K562 (cell line): ENCODE results near the gene MVB12B. TPM values are rescaled to one million over a fixed set of nuclear protein-coding genes. Genes with fewer than 3 reads are reported as not detected.

Source experiments
- ATAC-seq: fragments of 200-7000 bp; cut with Tn5 transposase; 3 replicates; pipeline ENCODE4 v1.9.1; 2020; ENCODE audit warnings: moderate library complexity
- BruUV-seq: library from RNA; stranded (reverse); fragments of 400-500 nt; replicated peaks from 2 replicates; lab custom pipeline; 2021; lab: Mats Ljungman, UMichigan
- CTCF ChIA-PET: fragments of 300-600 bp; formaldehyde crosslinking; extraction: SDS; loops from one replicate; lab custom pipeline; 2021; ENCODE audit warnings: low intra/inter-chr PET ratio; lab: Yijun Ruan, JAX
- POLR2A ChIA-PET: fragments of 300-600, 350-650 bp; sonication (Branson Sonifier 250); formaldehyde crosslinking; extraction: SDS; loops from one replicate; lab custom pipeline; 2021; ENCODE audit warnings: antibody characterized with exemption, inconsistent platforms; lab: Yijun Ruan, JAX
- DNase-seq, 4 experiments: peaks; one replicate each; pipeline versions ENCODE4 v3.0.0 to v3.0.0-alpha.2; 2011 to 2018; ENCODE audit warnings: low spot score in 3 of 4, mixed read lengths in 3 of 4; ENCODE audit errors: extremely low read depth in 1 of 4
- FAIRE-seq: peaks from 2 replicates; lab custom pipeline; 2011; peaks lifted over from hg19 to GRCh38; lab: Jason Lieb, UNC
- H2AFZ ChIP-seq: 2 replicates; pipeline ENCODE4 v1.6.0; 2011; ENCODE audit warnings: low read depth, low read length, control low read depth, inconsistent platforms
- H3K27ac ChIP-seq: fragments of 200-600 bp; 3 replicates; pipeline ENCODE4 v1.8.0; 2011; ENCODE audit warnings: low read depth, mild to moderate bottlenecking, control low read depth, inconsistent platforms, low read length, moderate library complexity, mixed read lengths; ENCODE audit errors: extremely low read depth
- H3K27me3 ChIP-seq, 2 experiments: fragments of 300-600 bp in 1 of 2; 2 replicates in 1 of 2; 3 replicates in 1 of 2; pipeline versions ENCODE4 v1.6.0 to v1.8.0; 2011; ENCODE audit warnings: inconsistent platforms in 2 of 2, low read length in 2 of 2, mild to moderate bottlenecking in 1 of 2, mixed read lengths in 1 of 2, moderate library complexity in 1 of 2; ENCODE audit not compliant: control insufficient read depth in 2 of 2, insufficient read depth in 2 of 2
- H3K36me3 ChIP-seq: fragments of 300-600 bp; 3 replicates; pipeline ENCODE4 v1.8.0; 2011; ENCODE audit warnings: mild to moderate bottlenecking, low read length, inconsistent platforms; ENCODE audit not compliant: control insufficient read depth, insufficient read depth
- H3K4me1 ChIP-seq, 2 experiments: fragments of 200-600 bp in 1 of 2; replicated peaks in 1 of 2; 2 replicates in 1 of 2; 3 replicates in 1 of 2; pipeline versions ENCODE4 v1.5.1 to v1.8.0; 2011; ENCODE audit warnings: inconsistent platforms in 2 of 2, low read length in 2 of 2, mild to moderate bottlenecking in 1 of 2, mixed read lengths in 1 of 2, moderate library complexity in 1 of 2; ENCODE audit not compliant: control insufficient read depth in 2 of 2, insufficient read depth in 2 of 2
- H3K4me2 ChIP-seq: 2 replicates; pipeline ENCODE4 v1.6.1; 2011; ENCODE audit warnings: low read length, control low read depth, inconsistent platforms, mixed read lengths; ENCODE audit not compliant: insufficient read depth
- H3K4me3 ChIP-seq: fragments of 200-600 bp; sonication (generic), shearing (Covaris generic); 2 replicates; pipeline ENCODE4 v1.5.1; 2016; ENCODE audit warnings: control low read depth, inconsistent platforms
- H3K79me2 ChIP-seq: fragments of 200-600 bp; 3 replicates; pipeline ENCODE4 v1.8.0; 2011; ENCODE audit warnings: low read length, inconsistent platforms; ENCODE audit not compliant: control insufficient read depth, insufficient read depth
- H3K9ac ChIP-seq, 2 experiments: 2 replicates each; pipeline versions ENCODE4 v1.6.0 to v1.6.1; 2011; ENCODE audit warnings: low read depth in 2 of 2, low read length in 2 of 2, control low read depth in 1 of 2, inconsistent platforms in 1 of 2, mild to moderate bottlenecking in 1 of 2, mixed read lengths in 1 of 2; ENCODE audit not compliant: insufficient read depth in 1 of 2
- H3K9me1 ChIP-seq: one replicate; pipeline ENCODE4 v1.6.0; 2011; ENCODE audit warnings: inconsistent platforms, mild to moderate bottlenecking, low read length, moderate library complexity; ENCODE audit not compliant: control insufficient read depth, insufficient read depth
- H3K9me3 ChIP-seq: replicated peaks from 2 replicates; pipeline ENCODE4 v1.5.1; 2011; ENCODE audit warnings: low read depth, low read length, inconsistent platforms; ENCODE audit not compliant: control insufficient read depth, insufficient read depth
- H4K20me1 ChIP-seq: replicated peaks from 2 replicates; pipeline ENCODE4 v1.6.1; 2011; ENCODE audit warnings: low read length, inconsistent platforms, mixed read lengths; ENCODE audit not compliant: control insufficient read depth, insufficient read depth
- POLR2G ChIP-seq: fragments of 200-400 bp; formaldehyde crosslinking; IDR thresholded peaks from 2 replicates; pipeline ENCODE4 v1.6.1; 2017; ENCODE audit warnings: low read depth, mild to moderate bottlenecking, antibody characterized with exemption, low read length, moderate library complexity
- PURB ChIP-seq: sonication (generic); formaldehyde crosslinking; IDR thresholded peaks from 2 replicates; pipeline ENCODE4 v1.9.0; 2021; ENCODE audit warnings: low read depth, mild to moderate bottlenecking, missing genetic modification reagents
- SMARCC2 ChIP-seq: fragments of 450-650 bp; IDR thresholded peaks from 2 replicates; pipeline ENCODE4 v1.6.1; 2017; ENCODE audit warnings: antibody characterized with exemption, moderate library complexity, mild to moderate bottlenecking, low read depth
- SREBF1 ChIP-seq: fragments of 150-350 bp; IDR thresholded peaks from 2 replicates; pipeline ENCODE4 v1.6.1; 2014; ENCODE audit warnings: antibody characterized with exemption, low read depth, low read length, borderline replicate concordance
- ZNF212 ChIP-seq: fragments of 450-650 bp; formaldehyde crosslinking; IDR thresholded peaks from 2 replicates; pipeline ENCODE4 v1.4.0; 2020; ENCODE audit warnings: mild to moderate bottlenecking
- ZNF695 ChIP-seq: fragments of 450-650 bp; formaldehyde crosslinking; IDR thresholded peaks from 2 replicates; pipeline ENCODE4 v1.4.0; 2020; ENCODE audit warnings: mild to moderate bottlenecking, moderate library complexity
- WGBS: fragments of 100-300 bp; shearing (Covaris generic); methylation state at CpG from one replicate; pipeline ENCODE4 v1.1.6; 2016; ENCODE audit warnings: low coverage, mixed read lengths; ENCODE audit not compliant: insufficient coverage; ENCODE audit errors: missing lambda C conversion rate; 5-methylcytosine and 5-hydroxymethylcytosine counted together
- in situ Hi-C: fragments of 300-500 bp; cut with MboI; formaldehyde crosslinking; loops from 4 replicates; pipeline ENCODE4 v1.15.0; 2018; ENCODE audit warnings: inconsistent platforms, mixed read lengths
- intact Hi-C: fragments of 100-400 bp; cut with micrococcal nuclease; formaldehyde crosslinking; loops from 2 replicates; pipeline ENCODE4 v1.14.2; 2022
- polyA plus RNA-seq, 8 experiments: library from polyadenylated mRNA; depleted of rRNA in 4 of 8; stranded (reverse) in 5 of 8; unstranded in 3 of 8; fragments of >200 nt; fragmentation: Nextera tagmentation in 2 of 8; fragmentation: Illumina TruSeq in 1 of 8; extraction: Ambion mirVana in 2 of 8; extraction: Trizol in 1 of 8; gene quantifications; 2 replicates each; pipeline versions ENCODE4 v1.2.1 to v1.2.3, GENCODE V29; 2011 to 2014; ENCODE audit warnings: inconsistent platforms in 1 of 8, missing spikeins in 1 of 8
- total RNA-seq, 7 experiments: library from RNA; depleted of rRNA in 6 of 7; stranded (reverse); fragments of >200 nt in 6 of 7; fragmentation: Illumina TruSeq in 2 of 7; extraction: Trizol in 2 of 7; gene quantifications; 2 replicates each; pipeline versions ENCODE4 v1.2.1 to v1.2.3, GENCODE V29; 2011 to 2021; ENCODE audit warnings: low replicate concordance in 1 of 7
- TF ChIP-seq, protein P1 (sequence below): fragments of 450-650 bp; formaldehyde crosslinking; IDR thresholded peaks from 2 replicates; pipeline ENCODE4 v1.4.0; 2022; ENCODE audit warnings: missing genetic modification characterization
- TF ChIP-seq, protein P2 (sequence below): fragments of 250-450 bp; sonication (Bioruptor Pico); IDR thresholded peaks from 2 replicates; pipeline ENCODE4 v1.4.0; 2020; ENCODE audit warnings: mild to moderate bottlenecking, moderate library complexity, borderline replicate concordance

Gene MVB12B
- total and polyA plus RNA-seq, 9 of the 15 experiments (the other 6 are each of a cell fraction or from before 2014, with no cell fraction given), result not detected

DNA sequence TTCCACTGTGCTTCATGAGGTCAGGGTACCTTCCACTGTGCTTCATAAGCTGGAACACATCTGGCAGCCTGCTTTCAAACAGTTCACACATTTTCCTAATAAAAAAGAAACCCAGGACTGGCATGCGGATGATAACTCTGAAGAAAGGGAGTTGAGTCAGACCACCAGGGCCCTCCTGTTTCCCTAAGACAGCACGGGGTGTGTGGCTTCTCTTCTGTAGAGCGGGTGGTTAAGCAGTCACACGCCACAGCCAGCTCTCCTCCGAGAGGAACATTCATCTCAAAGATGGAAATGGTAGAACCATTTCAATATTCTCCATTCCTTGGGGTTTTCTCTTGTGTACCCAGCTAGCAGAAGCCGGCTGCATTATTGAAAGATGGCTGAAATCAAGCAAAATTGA lies 159.0 kb downstream of the MVB12B start:
- no peak for ATAC-seq
- POLR2A ChIA-PET, result interaction anchor here (0.6 kb wide), 1 partner anchor 190 kb away, joined by 3 read pairs; no protein-coding TSS in a partner anchor
- 0% methylated on average over 4 of the region's 6 CpGs for WGBS
- H2AFZ ChIP-seq, result no peak overlapping the region
- BruUV-seq, result no TSS peak
- no peak overlapping the region for H3K4me3 ChIP-seq
- H3K36me3 ChIP-seq, result no peaks in the 10 kb centered on the region
- CTCF ChIA-PET, result no interaction called here
- no peaks in the 10 kb centered on the region for H3K9me1 ChIP-seq
- no peak overlapping the region for H3K9ac ChIP-seq
- TF ChIP-seq, protein P1, sequence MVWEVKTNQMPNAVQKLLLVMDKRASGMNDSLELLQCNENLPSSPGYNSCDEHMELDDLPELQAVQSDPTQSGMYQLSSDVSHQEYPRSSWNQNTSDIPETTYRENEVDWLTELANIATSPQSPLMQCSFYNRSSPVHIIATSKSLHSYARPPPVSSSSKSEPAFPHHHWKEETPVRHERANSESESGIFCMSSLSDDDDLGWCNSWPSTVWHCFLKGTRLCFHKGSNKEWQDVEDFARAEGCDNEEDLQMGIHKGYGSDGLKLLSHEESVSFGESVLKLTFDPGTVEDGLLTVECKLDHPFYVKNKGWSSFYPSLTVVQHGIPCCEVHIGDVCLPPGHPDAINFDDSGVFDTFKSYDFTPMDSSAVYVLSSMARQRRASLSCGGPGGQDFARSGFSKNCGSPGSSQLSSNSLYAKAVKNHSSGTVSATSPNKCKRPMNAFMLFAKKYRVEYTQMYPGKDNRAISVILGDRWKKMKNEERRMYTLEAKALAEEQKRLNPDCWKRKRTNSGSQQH (CRISPR knock-in tag), result no peak
- TF ChIP-seq SREBF1 (no peak), ZNF212 (no peak), ZNF695 (no peak), PURB (CRISPR knock-in tag) (no peak), SMARCC2 (no peak), POLR2G (no peak)
- TF ChIP-seq, protein P2, sequence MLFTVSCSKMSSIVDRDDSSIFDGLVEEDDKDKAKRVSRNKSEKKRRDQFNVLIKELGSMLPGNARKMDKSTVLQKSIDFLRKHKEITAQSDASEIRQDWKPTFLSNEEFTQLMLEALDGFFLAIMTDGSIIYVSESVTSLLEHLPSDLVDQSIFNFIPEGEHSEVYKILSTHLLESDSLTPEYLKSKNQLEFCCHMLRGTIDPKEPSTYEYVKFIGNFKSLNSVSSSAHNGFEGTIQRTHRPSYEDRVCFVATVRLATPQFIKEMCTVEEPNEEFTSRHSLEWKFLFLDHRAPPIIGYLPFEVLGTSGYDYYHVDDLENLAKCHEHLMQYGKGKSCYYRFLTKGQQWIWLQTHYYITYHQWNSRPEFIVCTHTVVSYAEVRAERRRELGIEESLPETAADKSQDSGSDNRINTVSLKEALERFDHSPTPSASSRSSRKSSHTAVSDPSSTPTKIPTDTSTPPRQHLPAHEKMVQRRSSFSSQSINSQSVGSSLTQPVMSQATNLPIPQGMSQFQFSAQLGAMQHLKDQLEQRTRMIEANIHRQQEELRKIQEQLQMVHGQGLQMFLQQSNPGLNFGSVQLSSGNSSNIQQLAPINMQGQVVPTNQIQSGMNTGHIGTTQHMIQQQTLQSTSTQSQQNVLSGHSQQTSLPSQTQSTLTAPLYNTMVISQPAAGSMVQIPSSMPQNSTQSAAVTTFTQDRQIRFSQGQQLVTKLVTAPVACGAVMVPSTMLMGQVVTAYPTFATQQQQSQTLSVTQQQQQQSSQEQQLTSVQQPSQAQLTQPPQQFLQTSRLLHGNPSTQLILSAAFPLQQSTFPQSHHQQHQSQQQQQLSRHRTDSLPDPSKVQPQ, result no peak
- peaks cover 5% of the 10 kb centered on the region for H4K20me1 ChIP-seq
- no peaks in the 10 kb centered on the region for H3K79me2 ChIP-seq
- in situ Hi-C loops, result loop anchor here (25.0 kb wide), 1 partner anchor 1223 kb away; the partner anchor contains the start of gene GAPVD1
- H3K9me3 ChIP-seq, result no peaks in the 10 kb centered on the region
- H3K4me2 ChIP-seq, result no peak overlapping the region
- no peak for DNase-seq
- peaks cover 15 to 82% of the 10 kb centered on the region in 2 experiments for H3K27me3 ChIP-seq
- FAIRE-seq, result no peak
- peaks cover 0 to 8% of the 10 kb centered on the region in 2 experiments; a peak in 2 of 5 replicates for H3K4me1 ChIP-seq
- intact Hi-C loops, result no loop called here
- H3K27ac ChIP-seq, result no peak overlapping the region
